ENCODE data around the gene ELF2.
A peak's percentile ranks its signal among the peaks of the same experiment; 100 is the strongest.
"Not testable (repeated sequence)": the region's sequence is repeated elsewhere in the genome, so short reads cannot be mapped to it uniquely, and the experiment has no call there.

The ELF2 gene

DNA sequence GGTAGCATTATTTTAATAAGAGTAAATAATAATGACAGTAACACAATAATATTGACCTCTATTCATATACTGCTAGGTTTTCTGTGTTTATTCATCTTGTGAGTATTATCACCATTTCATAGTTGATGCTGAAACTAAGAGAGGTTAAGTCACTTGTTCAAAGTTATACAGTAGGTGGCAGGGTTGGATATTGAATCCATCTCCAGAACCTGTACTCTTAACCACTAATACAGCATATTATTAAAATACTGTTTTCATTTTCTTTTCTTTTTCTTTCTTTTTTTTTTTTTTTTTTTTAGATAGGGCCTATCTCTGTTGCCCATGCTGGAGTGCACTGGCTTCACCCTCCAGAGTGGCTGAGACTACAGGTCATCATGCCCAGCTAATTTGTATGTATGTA, 7.1 kb upstream of the ELF2 start:
- no peak for DNase-seq (ENCODE audit: low spot score)

DNA sequence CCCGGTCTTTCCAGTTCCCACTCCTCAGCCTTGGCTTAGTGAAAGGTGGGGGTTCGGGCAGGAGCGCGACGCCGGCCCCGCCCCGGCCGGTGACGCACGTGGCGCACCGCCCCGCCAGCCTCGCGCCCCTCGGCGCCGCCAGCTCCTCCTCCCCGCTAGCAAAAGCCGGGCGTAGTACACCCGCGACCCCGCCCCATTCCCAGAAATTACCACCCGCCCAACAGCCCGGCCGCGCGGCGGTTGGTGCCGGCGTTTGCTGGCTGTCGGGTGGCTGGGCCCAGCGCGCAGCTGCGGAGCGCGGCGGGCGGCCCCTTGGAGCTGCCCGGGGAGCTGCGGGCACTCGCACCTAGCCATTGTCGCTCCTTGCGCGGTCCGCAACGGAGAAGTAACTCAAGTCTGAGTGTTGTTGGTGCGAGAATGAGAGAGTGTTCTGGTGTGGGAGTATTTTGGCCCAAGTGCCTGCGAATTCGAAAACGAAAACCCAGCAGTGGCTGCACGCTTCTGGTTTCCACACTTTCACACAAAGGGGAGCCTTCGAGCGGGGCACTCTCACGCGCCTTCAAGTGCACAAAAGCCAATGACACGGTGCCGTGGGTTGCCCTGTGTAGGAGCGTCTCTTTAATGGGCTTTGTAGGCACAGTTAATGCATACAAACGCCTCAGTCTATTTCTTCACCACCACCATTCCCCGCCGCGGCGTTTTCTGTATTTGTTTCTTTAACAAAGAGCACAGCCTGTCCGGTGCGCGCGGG, 1.0 kb upstream of the ELF2 start:
- peak; percentile 85 for DNase-seq (ENCODE audit: low spot score)

DNA sequence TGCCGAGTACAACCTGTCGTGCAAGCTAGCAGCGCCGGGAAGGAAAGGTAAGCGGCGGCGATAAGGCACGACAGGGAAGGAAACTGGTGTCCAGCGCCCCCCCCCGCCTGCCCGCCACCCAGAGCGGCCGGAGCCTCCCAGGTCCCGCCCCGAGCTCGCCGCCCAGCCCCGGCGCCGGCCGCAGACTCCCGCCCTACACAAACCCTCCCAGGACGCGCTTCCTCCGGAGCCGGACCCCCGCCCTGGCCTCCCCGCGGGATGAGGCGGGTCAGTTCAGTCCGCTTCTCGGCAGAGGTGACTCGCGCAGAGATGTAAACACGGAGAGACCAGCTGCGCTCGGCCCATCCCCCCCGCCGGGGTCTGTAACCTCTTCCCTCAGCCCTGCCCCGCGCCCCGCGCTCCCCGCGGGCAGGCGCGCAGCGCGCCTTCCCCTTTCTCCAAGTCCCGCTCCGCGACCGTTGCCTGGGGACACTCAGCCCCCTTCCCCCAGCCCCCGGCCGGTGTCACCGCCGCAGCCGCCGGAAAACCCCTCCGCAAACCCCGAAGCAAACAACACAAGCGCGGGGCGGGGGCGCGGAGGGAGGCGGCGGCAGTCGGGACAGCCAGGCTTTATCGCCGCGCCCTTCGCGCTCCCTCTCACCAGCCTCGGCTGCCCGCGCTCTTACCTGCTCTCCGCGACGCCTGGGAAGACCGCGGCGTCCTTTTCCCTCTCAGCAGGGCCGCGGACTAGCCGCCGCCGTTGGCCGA, 543 bp downstream of the ELF2 start:
- peak; percentile 65 for DNase-seq (ENCODE audit: low spot score)

DNA sequence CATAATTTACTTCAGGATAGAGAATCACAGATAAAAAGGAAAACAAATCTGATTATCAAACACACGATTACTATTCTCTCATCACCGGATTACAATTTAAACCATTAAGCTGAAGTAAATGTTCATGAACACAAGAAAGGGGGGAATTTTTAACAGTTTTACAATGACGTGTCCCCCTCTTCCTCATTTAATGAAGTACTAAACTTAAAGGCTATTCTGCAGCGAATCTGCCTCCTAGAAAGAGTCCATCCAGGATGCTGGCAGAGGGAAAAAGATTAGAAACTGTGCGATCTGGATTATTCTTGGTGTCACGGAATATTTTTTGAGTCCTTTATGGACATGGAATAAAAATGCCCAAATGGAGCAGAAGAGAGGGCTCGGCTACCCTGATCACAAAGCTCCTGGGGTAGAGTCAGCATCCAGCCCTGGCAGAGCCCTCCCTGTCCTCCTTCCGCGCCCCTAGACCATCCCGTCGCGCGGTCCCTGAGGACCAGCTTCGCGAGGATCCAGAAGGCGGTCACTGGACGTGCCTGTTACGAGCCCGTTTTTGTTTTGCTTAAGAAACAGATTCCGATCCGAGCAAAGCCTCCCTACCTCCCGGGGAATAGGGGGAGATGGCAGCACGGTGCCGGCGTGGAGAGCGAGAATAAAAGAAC, 1.2 kb downstream of the ELF2 start:
- DNase-seq (ENCODE audit: low spot score): peak; percentile 48

DNA sequence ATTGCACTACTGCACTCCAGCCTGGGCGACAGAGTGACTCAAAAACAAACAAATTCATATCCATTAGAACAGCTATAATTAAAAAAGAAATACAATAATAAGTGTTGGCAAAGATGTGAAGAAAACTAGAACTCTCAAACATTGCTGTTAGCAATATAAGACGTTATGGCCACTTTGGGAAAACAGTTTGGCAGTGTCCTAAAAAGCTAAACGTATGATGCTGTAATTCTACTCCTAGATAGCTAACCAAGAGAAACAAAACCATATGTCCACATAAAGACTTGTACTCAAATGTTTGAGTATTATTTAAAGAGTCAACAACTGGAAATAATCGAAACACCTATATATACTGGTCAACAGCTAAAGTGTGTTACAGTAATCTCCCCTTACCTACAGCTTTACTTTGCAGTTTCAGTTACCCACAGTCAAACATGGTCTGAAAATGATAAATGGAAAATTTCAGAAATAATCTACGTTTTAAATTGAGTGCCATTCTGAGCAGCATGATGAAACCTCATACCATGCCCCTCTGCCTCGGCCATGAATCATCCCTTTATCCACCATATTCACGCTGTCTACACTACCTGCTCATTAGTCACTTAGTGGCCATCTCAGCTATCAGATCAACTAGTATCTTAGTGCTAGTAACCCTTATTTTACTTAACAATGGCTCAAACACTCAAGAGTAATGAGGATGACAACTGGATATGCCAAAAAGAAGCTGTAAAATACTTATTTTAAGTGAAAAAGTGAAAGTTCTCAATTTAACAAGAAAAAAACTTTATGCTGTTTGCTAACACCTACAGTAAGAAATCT, 4.9 kb downstream of the ELF2 start:
- no peak for DNase-seq (ENCODE audit: low spot score)

DNA sequence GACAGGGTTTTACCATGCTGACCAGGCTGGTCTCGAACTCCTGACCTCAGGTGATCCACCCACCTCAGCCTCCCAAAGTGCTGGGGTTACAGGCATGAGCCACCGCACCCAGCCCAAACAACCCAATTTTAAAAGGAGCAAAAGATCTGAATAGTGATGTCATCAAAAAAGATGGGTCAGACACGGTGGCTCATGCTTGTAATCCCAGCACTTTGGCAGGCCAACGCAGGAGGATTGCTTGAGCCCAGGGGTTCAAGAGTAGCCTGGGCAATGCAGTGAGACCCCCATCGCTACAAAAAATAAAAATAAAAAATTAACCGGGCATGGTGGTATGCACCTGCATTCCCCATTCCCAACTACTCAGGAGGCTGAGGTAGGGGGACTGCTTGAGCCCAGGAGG, 6.1 kb downstream of the ELF2 start:
- no peak for DNase-seq (ENCODE audit: low spot score)

DNA sequence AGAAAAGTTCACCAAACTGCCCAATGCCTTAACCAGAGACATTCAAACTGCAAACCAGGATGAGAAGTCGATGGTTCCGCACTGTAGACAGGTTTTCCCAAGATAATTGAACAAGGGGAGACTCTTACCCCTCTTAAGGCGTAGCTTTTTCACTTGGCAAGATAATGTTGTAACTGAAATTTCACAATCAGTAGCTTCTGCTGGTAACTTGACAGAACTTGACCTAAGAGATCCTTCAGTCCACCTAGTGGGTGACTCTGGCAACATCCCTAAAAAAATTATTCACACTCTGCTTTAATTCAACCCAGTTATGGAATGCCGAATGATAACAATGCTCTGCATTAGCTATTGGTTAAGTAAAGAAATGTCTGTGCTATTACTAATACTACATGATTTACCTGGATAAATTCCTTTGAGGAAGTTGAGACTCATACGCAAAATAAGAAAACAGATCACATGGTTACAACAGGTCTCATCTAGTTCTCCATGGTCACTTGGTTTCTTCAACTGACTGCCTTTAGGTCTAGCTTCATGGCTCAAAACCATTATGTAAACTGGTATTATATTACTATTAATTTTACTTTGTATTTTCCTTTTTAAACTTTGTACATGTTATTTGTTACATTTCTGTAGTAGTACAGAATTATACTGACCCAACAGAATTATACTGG, 9.1 kb downstream of the ELF2 start:
- DNase-seq (ENCODE audit: low spot score): peak; percentile 52

DNA sequence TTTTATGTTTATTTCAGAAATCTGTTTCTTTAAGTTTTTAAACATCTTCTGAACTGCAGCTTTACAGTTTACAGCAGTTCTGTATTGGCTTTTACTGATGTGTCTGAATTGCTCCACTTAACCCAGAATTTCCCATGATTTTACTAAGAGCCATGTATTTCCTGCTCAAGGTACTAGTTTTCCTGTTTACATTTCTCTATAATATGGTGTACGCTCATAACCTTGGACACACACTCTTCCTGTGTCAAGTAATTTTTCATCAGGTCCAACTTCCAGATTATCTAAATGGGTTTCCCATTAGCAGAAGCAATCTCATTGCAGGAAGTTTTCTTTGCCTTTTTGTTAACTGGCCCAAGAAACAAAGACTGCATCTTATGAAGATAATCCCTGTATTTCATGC, 12.3 kb downstream of the ELF2 start:
- DNase-seq (ENCODE audit: low spot score): no peak

DNA sequence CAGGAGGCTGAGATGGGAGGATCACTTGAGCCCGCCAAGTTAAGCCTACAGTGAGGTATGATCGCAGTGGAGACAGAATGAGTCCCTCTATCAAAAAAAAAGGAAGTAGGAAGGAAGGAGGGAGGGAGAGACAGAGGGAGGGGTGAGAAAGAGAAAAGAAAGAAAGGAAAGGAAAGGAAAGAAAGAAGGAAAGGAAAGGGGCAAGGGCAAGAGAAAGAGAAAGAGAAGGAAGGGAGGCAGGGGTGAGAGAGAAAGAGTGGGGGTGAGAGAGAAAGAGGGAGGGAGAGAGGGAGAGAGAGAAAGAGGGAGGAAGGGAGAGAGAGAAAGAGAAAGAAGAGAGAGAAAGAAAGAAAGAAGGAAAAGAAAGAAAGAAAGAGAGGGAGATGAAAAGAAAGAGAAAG, 13.2 kb downstream of the ELF2 start:
- no peak for DNase-seq (ENCODE audit: low spot score)

DNA sequence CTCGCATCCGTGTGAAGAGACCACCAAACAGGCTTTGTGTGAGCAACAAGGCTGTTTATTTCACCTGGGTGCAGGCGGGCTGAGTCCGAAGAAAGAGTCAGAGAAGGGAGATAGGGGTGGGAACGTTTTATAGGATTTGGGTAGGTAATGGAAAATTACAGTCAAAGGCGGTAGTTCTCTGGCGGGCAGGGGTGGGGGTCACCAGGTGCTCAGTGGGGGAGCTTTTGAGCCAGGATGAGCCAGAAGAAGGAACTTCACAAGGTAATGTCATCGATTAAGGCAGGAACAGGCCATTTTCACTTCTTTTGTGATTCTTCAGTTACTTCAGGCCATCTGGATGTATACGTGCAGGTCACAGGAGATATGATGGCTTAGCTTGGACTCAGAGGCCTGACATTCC, 19.0 kb downstream of the ELF2 start:
- not testable (repeated sequence) for DNase-seq (ENCODE audit: low spot score)

DNA sequence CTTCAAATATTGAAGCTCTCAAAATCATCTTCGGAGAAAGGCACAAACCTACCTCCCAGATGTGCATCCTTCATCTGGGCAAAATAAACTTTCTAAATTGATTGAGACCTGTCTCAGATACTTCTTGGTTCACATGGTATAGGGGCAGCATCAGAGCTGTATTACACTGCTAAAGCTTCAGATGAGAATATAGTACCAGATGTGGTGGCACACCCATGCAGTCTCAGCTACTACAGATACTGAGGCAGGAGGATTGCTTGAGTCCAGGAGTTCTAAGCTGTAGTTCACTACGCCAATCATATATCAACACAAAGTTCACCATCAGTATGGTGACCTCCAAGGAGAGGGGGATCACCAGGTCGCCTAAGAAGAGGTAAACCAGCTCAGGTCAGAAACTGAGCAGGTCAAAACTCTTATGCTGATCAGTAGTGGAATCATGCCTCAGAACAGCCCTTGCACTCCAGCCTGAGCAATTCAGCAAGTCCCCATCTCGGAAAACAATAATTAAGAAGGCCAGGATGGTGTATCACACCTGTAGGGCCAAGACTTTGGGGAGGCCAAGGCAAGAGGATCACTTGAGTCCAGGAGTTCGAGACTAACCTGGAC, 22.0 kb downstream of the ELF2 start:
- no peak for DNase-seq (ENCODE audit: low spot score)

DNA sequence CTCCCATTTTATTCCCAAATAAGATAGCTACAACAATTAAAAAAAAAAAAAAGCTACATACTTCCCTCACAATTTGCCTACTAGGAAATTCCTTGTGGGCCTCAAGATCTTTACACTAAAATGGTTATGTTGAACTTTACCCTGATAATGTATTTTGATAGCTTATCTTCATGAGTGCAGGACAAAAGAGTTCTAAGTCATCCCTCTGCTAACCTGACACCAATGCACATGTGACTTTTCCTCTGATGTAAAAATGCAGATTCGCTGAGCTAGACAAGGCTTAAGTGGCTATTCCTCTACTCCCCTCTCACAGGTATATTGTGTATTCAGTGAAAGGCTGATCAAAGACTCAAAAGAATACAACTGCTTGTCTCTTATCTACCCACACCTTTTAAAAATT, 22.5 kb downstream of the ELF2 start:
- DNase-seq (ENCODE audit: low spot score): no peak

DNA sequence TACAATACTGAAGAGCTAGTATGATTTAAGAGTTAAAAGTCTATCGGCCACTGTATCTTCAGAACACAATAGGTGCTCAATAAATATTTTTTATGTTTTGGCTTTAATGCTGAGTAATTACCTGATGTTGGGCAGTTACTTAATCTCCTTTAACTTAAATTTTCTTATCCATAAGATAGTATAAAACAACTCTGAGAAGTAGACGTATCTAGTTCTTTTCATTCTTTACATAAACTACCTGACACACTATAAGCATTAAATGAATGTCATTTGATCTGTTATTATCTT, 22.9 kb downstream of the ELF2 start:
- no peak for DNase-seq (ENCODE audit: low spot score)

DNA sequence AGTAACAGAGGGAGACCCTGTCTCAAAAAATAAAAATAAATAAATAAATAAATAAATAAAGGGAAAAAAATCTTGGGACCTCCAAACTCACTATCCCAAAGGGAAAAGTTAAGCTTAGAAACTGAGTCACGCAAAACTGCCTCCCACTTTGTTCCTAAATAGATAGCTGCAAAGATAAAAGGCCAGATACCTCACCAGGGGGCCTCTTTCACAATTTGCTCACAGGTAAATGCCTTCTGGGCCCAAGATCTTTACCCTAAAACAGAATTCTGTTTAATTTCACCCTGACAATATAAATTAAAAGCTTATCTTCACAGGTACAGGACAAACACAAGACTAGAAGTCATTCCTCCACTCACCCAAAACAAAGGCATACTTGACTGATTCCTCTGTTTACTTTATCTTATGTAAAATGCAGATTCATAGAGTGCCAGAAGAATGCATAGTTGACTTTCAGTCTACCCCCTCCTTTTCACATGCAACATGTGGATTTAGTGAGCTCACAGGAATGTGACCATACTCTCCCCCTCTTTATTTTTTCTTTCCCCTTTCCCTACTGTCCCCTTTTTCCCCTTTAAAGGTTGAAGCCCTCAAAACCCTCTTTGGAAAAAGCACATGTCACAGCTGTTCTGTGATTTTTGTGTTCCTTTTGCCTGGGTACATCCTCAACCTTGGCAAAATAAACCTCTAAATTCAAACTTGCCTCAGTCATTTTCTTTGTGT, 23.4 kb downstream of the ELF2 start:
- peak; percentile 9 for DNase-seq (ENCODE audit: low spot score)

DNA sequence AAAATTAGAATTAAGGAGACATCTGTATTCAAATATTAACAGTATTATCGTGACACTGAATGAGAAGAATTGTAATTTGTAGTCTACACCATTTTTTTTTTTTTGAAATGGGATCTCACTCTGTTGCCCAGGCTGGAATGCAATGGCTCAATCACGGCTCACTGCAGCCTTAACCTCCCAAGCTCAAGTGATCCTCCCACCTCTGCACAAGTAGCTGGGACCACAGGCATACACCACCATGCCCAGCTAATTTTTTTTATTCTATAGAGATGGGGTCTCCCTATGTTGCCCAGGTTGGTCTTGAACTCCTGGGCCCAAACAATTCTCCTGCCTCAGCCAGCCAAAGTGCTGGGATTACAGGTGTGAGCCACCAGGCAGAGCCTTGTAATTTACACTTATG, 24.8 kb downstream of the ELF2 start:
- DNase-seq (ENCODE audit: low spot score): no peak

DNA sequence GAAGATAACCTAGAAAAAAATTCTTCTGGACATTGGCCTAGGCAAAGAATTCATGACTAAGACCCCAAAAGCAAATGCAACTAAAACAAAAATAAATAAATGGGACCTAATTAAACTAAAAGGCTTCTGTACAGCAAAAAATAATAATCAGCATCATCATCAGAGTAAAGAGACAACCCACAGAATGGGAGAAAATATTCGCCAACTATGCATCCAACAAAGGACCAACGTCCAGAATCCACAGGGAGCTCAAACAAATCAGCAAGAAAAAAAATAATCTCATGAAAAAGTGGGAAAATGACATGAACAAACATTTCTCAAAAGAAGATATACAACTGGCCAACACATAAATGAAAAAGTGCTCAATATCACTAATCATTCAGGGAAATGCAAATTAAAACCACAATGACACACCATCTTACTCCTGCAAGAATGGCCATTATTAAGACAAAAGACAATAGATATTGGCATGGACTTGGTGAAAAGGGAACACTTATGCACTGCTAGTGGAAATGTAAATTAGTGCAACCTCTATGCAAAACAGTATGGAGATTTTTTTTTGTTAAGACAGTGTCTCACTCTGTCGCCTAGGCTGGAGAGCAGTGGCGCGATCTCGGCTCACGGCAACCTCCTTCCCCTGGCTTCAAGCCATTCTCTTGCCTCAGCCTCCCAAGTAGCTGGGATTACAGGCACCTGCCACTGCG, 29.9 kb downstream of the ELF2 start:
- DNase-seq (ENCODE audit: low spot score): no peak

DNA sequence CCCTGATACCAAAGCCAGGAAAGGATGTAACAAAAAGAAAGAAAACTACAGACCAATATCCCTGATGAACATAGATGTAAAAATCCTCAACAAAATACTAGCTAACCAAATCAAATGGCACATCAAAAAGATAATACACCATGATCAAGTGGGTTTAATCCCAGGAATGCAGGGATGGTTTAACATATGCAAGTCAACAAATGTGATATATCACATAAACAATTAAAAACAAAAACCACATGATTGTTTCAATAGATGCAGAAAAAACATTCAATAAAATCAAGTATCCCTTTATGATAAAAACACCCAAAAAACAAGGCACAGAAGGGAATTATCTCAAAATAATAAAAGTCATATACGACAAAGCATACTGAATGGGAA, 31.5 kb downstream of the ELF2 start:
- no peak for DNase-seq (ENCODE audit: low spot score)

DNA sequence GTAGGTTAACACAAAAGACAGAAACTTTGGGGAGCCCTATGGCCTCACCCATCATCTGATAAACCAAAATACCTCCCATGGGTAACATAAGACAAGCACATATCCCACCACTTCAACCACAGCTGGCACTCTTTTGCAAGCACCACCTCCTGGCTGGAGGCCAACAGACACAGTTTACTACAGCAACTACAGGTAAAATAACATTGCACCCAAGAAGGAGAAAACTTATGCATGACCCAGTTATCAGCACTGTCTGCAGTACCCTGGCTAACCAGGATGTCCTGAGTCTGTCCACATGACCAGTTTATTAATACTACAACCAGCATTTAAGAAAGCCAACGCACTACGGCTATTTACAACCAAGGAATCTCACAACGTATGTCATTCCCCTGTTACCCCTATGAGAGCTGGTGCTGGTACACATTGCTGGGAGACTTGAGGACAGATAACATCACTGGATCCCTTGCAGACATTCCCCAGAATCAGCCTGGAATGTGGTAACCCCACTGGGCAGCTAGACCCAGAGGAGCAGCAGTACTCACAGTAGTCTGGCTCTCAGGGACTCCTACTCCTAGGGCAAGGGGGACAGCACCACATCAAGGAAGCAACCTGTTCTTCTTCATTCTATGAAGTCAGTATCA, 32.0 kb downstream of the ELF2 start:
- DNase-seq (ENCODE audit: low spot score): no peak

DNA sequence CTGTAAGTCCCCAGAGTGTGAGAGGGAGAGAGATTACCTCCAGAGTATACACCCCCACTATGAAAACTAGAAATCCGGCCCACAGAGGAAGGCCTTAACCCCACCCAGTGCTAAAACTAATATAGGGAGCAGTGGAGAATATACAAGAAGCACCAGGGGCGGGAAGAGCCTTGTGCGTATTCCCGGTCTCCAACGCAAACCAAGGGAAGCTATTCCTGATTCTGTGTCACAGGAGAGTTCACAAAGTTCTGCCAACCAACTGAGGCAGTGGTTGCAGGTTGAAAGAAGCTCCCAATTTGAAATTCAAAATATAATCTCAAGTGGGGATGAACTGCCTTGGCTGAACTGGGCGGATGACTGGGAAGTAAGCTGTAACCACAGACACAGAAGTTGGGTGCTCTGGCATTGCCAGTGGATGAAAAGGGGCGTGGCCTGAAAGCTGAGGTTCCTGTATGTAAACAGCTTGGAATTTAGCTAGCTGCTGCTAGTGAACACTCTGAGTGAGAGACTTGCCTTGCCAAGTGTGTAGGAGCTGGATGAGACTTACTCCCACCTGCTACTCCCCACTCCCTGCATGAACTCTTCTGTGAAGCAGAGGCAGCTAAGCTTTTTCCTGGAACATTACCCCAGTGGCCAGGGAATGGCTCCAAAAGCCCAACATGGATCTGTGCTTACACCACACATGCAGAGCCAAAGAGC, 32.7 kb downstream of the ELF2 start:
- peak; percentile 11 for DNase-seq (ENCODE audit: low spot score)

Data from hepatic stellate cell (primary cell).